Esophagus (tissue), 2 donors: ENCODE data around the gene RAB37. TPM values are rescaled to one million over a fixed set of nuclear protein-coding genes. Genes with fewer than 3 reads are reported as not detected.

Source experiments
- H3K27ac ChIP-seq, 2 donors: one replicate each; pipeline ENCODE4 v1.5.1; 2013; ENCODE audit warnings: low read depth in 2 of 2, mild to moderate bottlenecking in 2 of 2, inconsistent platforms in 1 of 2, low read length in 1 of 2, moderate library complexity in 1 of 2
- H3K27me3 ChIP-seq, 2 donors: one replicate each; pipeline ENCODE4 v1.6.1; 2013; ENCODE audit warnings: low read length in 2 of 2, control low read depth in 1 of 2, mild to moderate bottlenecking in 1 of 2; ENCODE audit not compliant: insufficient read depth in 2 of 2, control insufficient read depth in 1 of 2
- H3K36me3 ChIP-seq, 2 donors: one replicate each; pipeline ENCODE4 v1.6.1; 2013; ENCODE audit warnings: low read length in 1 of 2; ENCODE audit not compliant: control insufficient read depth in 2 of 2, insufficient read depth in 2 of 2
- H3K4me1 ChIP-seq, 2 donors: one replicate each; pipeline ENCODE4 v1.6.1; 2013; ENCODE audit warnings: low read length in 1 of 2; ENCODE audit not compliant: control insufficient read depth in 2 of 2, insufficient read depth in 2 of 2
- H3K4me3 ChIP-seq, 2 donors: one replicate each; pipeline ENCODE4 v1.5.1; 2013; ENCODE audit warnings: low read length in 2 of 2, mild to moderate bottlenecking in 2 of 2, low read depth in 1 of 2, moderate library complexity in 1 of 2
- H3K9me3 ChIP-seq, 2 donors: one replicate each; pipeline ENCODE4 v1.6.1; 2013; ENCODE audit warnings: mild to moderate bottlenecking in 2 of 2, low read depth in 1 of 2, low read length in 1 of 2, moderate library complexity in 1 of 2; ENCODE audit not compliant: control insufficient read depth in 2 of 2, insufficient read depth in 1 of 2
- WGBS, 2 donors: extraction: QIAGEN DNeasy Blood & Tissue Kit; methylation state at CpG; one replicate each; pipeline ENCODE4 v1.1.7; 2013; 5-methylcytosine and 5-hydroxymethylcytosine counted together
- polyA plus RNA-seq, 2 donors: library from polyadenylated mRNA; stranded (reverse); fragments of 200-250 nt; gene quantifications; one replicate each; pipeline ENCODE4 v1.2.3, GENCODE V29; 2013
- donor health status: healthy with polysubstance abuse.
- donor health status: Bipolar disorder and iron deficiency.

The RAB37 gene
- polyA plus RNA-seq, 2 donors, result 0.66 to 0.86 TPM

GRCh38 chr17:74722782-74723181, 14.3 kb upstream of the RAB37 start:
- Histone ChIP-seq H3K27me3 (no peaks in the 10 kb centered on the region), H3K9me3 (peaks cover 0 to 5% of the 10 kb centered on the region in 2 donors), H3K4me1 (no peaks in the 10 kb centered on the region), H3K4me3 (no peak overlapping the region), H3K36me3 (no peaks in the 10 kb centered on the region), H3K27ac (no peak overlapping the region)
- 76 to 79% methylated on average over 4 of the region's 4 CpGs for WGBS, 2 donors

- no peak overlapping the region for H3K4me3 ChIP-seq
- no peak overlapping the region for H3K27ac ChIP-seq
- peaks cover 0 to 5% of the 10 kb centered on the region in 2 donors for H3K9me3 ChIP-seq
- H3K4me1 ChIP-seq, result no peaks in the 10 kb centered on the region
- H3K36me3 ChIP-seq, result no peaks in the 10 kb centered on the region
- WGBS, 2 donors, result 73 to 74% methylated on average over 5 of the region's 5 CpGs
- no peaks in the 10 kb centered on the region for H3K27me3 ChIP-seq
Measured at GRCh38 chr17:74723891-74724290, 13.2 kb upstream of the RAB37 start.

- Histone ChIP-seq H3K4me3 (no peak overlapping the region), H3K27me3 (no peaks in the 10 kb centered on the region), H3K36me3 (no peaks in the 10 kb centered on the region), H3K4me1 (no peaks in the 10 kb centered on the region), H3K9me3 (peaks cover 0 to 5% of the 10 kb centered on the region in 2 donors), H3K27ac (no peak overlapping the region)
- 84 to 90% methylated on average over 3 of the region's 3 CpGs for WGBS, 2 donors
Measured at GRCh38 chr17:74725111-74725510, 11.9 kb upstream of the RAB37 start.

- no peak overlapping the region for H3K27ac ChIP-seq
- H3K36me3 ChIP-seq, result no peaks in the 10 kb centered on the region
- H3K4me3 ChIP-seq, result no peak overlapping the region
- H3K4me1 ChIP-seq, result peaks cover 0 to 4% of the 10 kb centered on the region in 2 donors
- H3K9me3 ChIP-seq, result no peaks in the 10 kb centered on the region
- 92 to 93% methylated on average over 3 of the region's 3 CpGs for WGBS, 2 donors
- H3K27me3 ChIP-seq, result no peaks in the 10 kb centered on the region
Measured at GRCh38 chr17:74728033-74728701, 8.9 kb upstream of the RAB37 start.

GRCh38 chr17:74728702-74729075, 8.4 kb upstream of the RAB37 start:
- H3K9me3 ChIP-seq, result no peaks in the 10 kb centered on the region
- peaks cover 0 to 4% of the 10 kb centered on the region in 2 donors for H3K4me1 ChIP-seq
- WGBS, 2 donors, result 92 to 94% methylated on average over 3 of the region's 3 CpGs
- H3K27ac ChIP-seq, result no peak overlapping the region
- H3K27me3 ChIP-seq, result no peaks in the 10 kb centered on the region
- H3K4me3 ChIP-seq, result no peak overlapping the region
- no peaks in the 10 kb centered on the region for H3K36me3 ChIP-seq

- H3K36me3 ChIP-seq, result no peaks in the 10 kb centered on the region
- H3K27me3 ChIP-seq, result no peaks in the 10 kb centered on the region
- H3K9me3 ChIP-seq, result no peaks in the 10 kb centered on the region
- H3K4me1 ChIP-seq, result peaks cover 0 to 4% of the 10 kb centered on the region in 2 donors
- no peak overlapping the region for H3K27ac ChIP-seq
- 90 to 92% methylated on average over 5 of the region's 5 CpGs for WGBS, 2 donors
- no peak overlapping the region for H3K4me3 ChIP-seq
Measured at GRCh38 chr17:74729368-74729767, 7.7 kb upstream of the RAB37 start.

GRCh38 chr17:74729866-74730265, 7.2 kb upstream of the RAB37 start:
- 85 to 89% methylated on average over 15 of the region's 15 CpGs for WGBS, 2 donors
- Histone ChIP-seq H3K27ac (no peak overlapping the region), H3K36me3 (no peaks in the 10 kb centered on the region), H3K4me3 (no peak overlapping the region), H3K4me1 (peaks cover 0 to 4% of the 10 kb centered on the region in 2 donors), H3K27me3 (no peaks in the 10 kb centered on the region), H3K9me3 (no peaks in the 10 kb centered on the region)

GRCh38 chr17:74730491-74731346, 6.3 kb upstream of the RAB37 start:
- Histone ChIP-seq H3K9me3 (no peaks in the 10 kb centered on the region), H3K36me3 (no peaks in the 10 kb centered on the region), H3K27me3 (no peaks in the 10 kb centered on the region), H3K27ac (no peak overlapping the region), H3K4me1 (peaks cover 0 to 4% of the 10 kb centered on the region in 2 donors), H3K4me3 (no peak overlapping the region)
- 68 to 71% methylated on average over 16 of the region's 16 CpGs for WGBS, 2 donors

- no peak overlapping the region for H3K27ac ChIP-seq
- no peaks in the 10 kb centered on the region for H3K9me3 ChIP-seq
- H3K36me3 ChIP-seq, result no peaks in the 10 kb centered on the region
- no peak overlapping the region for H3K4me3 ChIP-seq
- H3K27me3 ChIP-seq, result no peaks in the 10 kb centered on the region
- WGBS, 2 donors, result 67 to 81% methylated on average over 4 of the region's 4 CpGs
- H3K4me1 ChIP-seq, result peaks cover 0 to 4% of the 10 kb centered on the region in 2 donors
Measured at GRCh38 chr17:74731347-74731605, 5.8 kb upstream of the RAB37 start.
